Measurements from ENCODE around the gene MGAT5. TPM values are rescaled to one million over a fixed set of nuclear protein-coding genes. Genes with fewer than 3 reads are reported as not detected.

MGAT5 gene
- total and polyA plus RNA-seq, 4 experiments from 2014 or later = 4.4 to 81.3 (median 48.0) TPM

DNA sequence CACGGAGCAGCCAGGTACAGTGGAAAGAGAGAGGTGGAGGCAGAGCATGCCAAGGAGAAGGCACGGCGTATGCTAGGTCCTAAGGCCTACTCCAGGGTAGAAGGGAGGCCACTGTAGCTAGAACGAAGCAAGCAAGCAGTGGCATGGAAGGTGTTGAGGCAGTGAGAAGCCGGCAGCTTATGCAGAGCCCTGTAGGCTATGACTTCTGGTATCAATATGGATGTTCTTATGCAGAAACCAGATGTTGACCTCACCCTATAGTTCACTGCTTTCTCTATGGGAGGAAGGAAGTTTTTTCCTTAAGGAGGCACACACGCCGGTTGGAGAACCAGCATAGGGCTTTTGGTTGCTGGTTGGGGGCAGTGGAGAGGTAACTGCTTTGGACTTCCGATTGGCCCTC lies 6.1 kb downstream of the MGAT5 start:
- no peaks in the 10 kb centered on the region for H3K27me3 Mint-ChIP-seq
- intact Hi-C loops (cut with micrococcal nuclease) = loop anchor here (2.0 kb wide), 2 partner anchors 15 to 31 kb away; no protein-coding TSS in a partner anchor
- H3K9me3 Mint-ChIP-seq = no peaks in the 10 kb centered on the region
- peak overlapping the region in 6 of 7 donors; percentile 3 to 93 (median 77) for H3K27ac Mint-ChIP-seq
- DNase-seq = no peak
- H3K4me3 Mint-ChIP-seq = peak overlapping the region in 7 of 8 donors; percentile 34 to 80 (median 43)
- ChIA-PET CTCF (ENCODE audit: partially characterized antibody) (interaction anchor here (0.7 to 3.7 kb wide), 2 partner anchors 15 to 142 kb away, joined by 3 to 20 read pairs; no protein-coding TSS in a partner anchor), POLR2A (ENCODE audit: partially characterized antibody) (interaction anchor here (1.0 to 2.0 kb wide), 2 partner anchors 30 to 142 kb away, joined by 3 to 6 read pairs; no protein-coding TSS in a partner anchor)
- peaks cover 11 to 13% of the 10 kb centered on the region in 2 donors for H3K36me3 Mint-ChIP-seq
- no peak overlapping the region for H3K27ac ChIP-seq (ENCODE audit: low read depth, low read length)
- H3K4me3 ChIP-seq (ENCODE audit: low read length in 2 of 2) = no peak overlapping the region
- no peaks in the 10 kb centered on the region for H3K36me3 ChIP-seq (ENCODE audit: insufficient read depth, low read length)
- H3K4me1 ChIP-seq (ENCODE audit: insufficient read depth, low read length) = peaks cover 76% of the 10 kb centered on the region
- peaks cover 66 to 84% (median 73%) of the 10 kb centered on the region in 4 donors for H3K4me1 Mint-ChIP-seq
- no peaks in the 10 kb centered on the region for H3K27me3 ChIP-seq (ENCODE audit: insufficient read depth, low read length)
- H3K9me3 ChIP-seq (ENCODE audit: control insufficient read depth in 1 of 2, low read length in 2 of 2) = no peaks in the 10 kb centered on the region

DNA sequence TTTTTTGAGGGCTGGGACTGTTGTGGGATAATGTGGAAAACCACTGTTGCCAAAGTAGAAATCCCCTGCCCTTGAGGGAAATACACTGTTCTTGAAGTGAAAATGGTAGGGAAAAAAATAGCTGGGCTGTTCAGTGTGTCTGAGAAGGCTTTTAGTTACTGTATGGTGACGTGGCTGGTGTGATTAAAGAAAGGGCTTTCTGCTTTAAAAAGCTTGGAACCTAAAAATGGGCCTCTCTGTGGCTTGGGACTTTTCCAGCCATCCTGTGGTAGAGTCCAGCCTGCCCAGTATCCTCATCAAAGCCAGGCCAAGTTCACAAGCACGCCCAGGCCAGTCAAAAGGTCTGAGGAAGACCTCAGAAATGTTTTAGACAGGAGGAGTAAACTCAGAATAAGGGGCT lies 6.8 kb downstream of the MGAT5 start:
- H3K27me3 Mint-ChIP-seq = no peaks in the 10 kb centered on the region
- Histone ChIP-seq H3K4me3 (ENCODE audit: low read length in 2 of 2) (no peak overlapping the region), H3K27ac (ENCODE audit: low read depth, low read length) (no peak overlapping the region), H3K4me1 (ENCODE audit: insufficient read depth, low read length) (peaks cover 76% of the 10 kb centered on the region), H3K36me3 (ENCODE audit: insufficient read depth, low read length) (no peaks in the 10 kb centered on the region), H3K27me3 (ENCODE audit: insufficient read depth, low read length) (no peaks in the 10 kb centered on the region), H3K9me3 (ENCODE audit: control insufficient read depth in 1 of 2, low read length in 2 of 2) (no peaks in the 10 kb centered on the region)
- H3K4me3 Mint-ChIP-seq = peak overlapping the region in 2 of 8 donors; percentile 7 to 57
- intact Hi-C loops (cut with micrococcal nuclease) = no loop called here
- ChIA-PET CTCF (ENCODE audit: partially characterized antibody) (interaction anchor here (0.9 to 3.7 kb wide), 3 partner anchors 9 to 151 kb away, joined by 3 to 20 read pairs (median 3); no protein-coding TSS in a partner anchor), POLR2A (ENCODE audit: partially characterized antibody) (interaction anchor here (1.7 to 2.0 kb wide), 3 partner anchors 10 to 142 kb away, joined by 6 to 7 read pairs (median 6); no protein-coding TSS in a partner anchor)
- DNase-seq = no peak
- H3K36me3 Mint-ChIP-seq = peaks cover 9 to 12% of the 10 kb centered on the region in 2 donors
- peaks cover 0 to 1% (median 0%) of the 10 kb centered on the region in 8 donors for H3K9me3 Mint-ChIP-seq
- peaks cover 65 to 84% (median 70%) of the 10 kb centered on the region in 4 donors for H3K4me1 Mint-ChIP-seq
- H3K27ac Mint-ChIP-seq = peak overlapping the region in 4 of 7 donors; percentile 62 to 89 (median 73)

DNA sequence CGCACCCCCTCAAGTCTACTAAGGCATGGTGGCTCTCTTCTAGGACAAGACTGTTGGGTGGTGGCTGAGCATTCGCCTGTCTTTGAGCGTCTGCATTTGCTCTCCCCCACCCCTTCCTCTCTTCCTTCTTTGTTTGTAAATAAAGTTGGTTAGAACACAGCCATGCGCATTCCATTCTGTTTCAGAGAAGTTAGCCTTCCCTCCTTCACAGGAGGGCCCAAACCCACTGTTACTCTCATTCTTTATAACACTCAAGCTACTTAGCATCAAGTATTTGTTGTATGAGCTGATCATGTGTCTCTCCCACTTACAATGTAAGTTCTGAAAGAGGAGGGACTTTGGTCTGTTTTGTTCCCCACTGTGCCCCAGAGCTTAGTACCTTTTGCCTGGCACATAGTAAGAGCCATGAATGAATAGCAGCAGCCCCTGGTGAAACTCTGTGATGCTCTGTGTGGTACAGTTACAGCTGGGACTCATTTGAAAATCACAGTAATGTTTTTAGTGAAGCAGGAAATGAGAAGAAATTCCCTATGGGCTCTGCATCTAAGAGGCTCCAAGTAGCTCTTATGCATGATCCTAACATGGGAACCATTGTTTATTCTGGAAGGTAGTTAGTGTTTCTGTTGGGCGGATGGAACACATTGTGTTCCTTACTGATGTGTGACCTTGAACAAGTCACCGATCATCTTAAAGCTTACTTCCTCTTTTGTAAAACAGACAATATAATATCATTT lies 7.7 kb downstream of the MGAT5 start:
- no peak for DNase-seq
- peaks cover 9 to 14% of the 10 kb centered on the region in 2 donors for H3K36me3 Mint-ChIP-seq
- H3K36me3 ChIP-seq (ENCODE audit: insufficient read depth, low read length) = no peaks in the 10 kb centered on the region
- H3K9me3 Mint-ChIP-seq = peaks cover 0 to 1% (median 0%) of the 10 kb centered on the region in 8 donors
- H3K4me1 Mint-ChIP-seq = peaks cover 67 to 80% (median 68%) of the 10 kb centered on the region in 4 donors
- H3K4me3 ChIP-seq (ENCODE audit: low read length in 2 of 2) = no peak overlapping the region
- POLR2A ChIA-PET (ENCODE audit: partially characterized antibody) = interaction anchor here (0.7 to 2.0 kb wide), 8 partner anchors 8 to 150 kb away, joined by 3 to 7 read pairs (median 4); partner anchors contain the start of gene MGAT5
- peaks cover 70% of the 10 kb centered on the region for H3K4me1 ChIP-seq (ENCODE audit: insufficient read depth, low read length)
- CTCF ChIA-PET (ENCODE audit: partially characterized antibody) = interaction anchor here (0.6 to 3.7 kb wide), 7 partner anchors 11 to 1841 kb away, joined by 3 to 20 read pairs (median 3); no protein-coding TSS in a partner anchor
- no peaks in the 10 kb centered on the region for H3K9me3 ChIP-seq (ENCODE audit: control insufficient read depth in 1 of 2, low read length in 2 of 2)
- intact Hi-C loops (cut with micrococcal nuclease) = no loop called here
- H3K27me3 ChIP-seq (ENCODE audit: insufficient read depth, low read length) = no peaks in the 10 kb centered on the region
- no peak overlapping the region for H3K27ac ChIP-seq (ENCODE audit: low read depth, low read length)
- H3K27me3 Mint-ChIP-seq = no peaks in the 10 kb centered on the region
- H3K27ac Mint-ChIP-seq = peak overlapping the region; percentile 48 to 89 (median 86)
- H3K4me3 Mint-ChIP-seq = peak overlapping the region; percentile 2 to 59 (median 44)

DNA sequence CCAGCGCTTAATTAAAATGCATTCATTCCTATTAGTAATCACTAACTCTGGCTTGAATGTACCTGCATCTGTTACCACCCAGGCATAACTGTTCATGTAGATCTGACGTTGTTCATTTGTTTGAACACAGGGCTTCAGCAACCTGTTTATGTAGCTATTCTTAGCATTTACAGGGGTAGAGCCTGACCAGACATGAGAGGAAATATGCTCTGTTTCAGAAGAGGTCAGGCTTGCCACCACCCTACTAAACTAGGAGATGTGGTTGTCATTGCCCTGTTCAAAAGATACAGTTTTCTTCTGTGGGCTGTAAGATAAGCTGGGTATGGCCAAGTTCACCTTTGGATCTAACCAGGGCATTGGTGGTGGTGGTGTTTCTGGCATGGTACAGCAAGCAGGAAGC lies 8.8 kb downstream of the MGAT5 start:
- Histone ChIP-seq H3K36me3 (ENCODE audit: insufficient read depth, low read length) (no peaks in the 10 kb centered on the region), H3K4me1 (ENCODE audit: insufficient read depth, low read length) (peaks cover 60% of the 10 kb centered on the region), H3K27me3 (ENCODE audit: insufficient read depth, low read length) (no peaks in the 10 kb centered on the region), H3K9me3 (ENCODE audit: control insufficient read depth in 1 of 2, low read length in 2 of 2) (no peaks in the 10 kb centered on the region), H3K27ac (ENCODE audit: low read depth, low read length) (no peak overlapping the region), H3K4me3 (ENCODE audit: low read length in 2 of 2) (no peak overlapping the region)
- POLR2A ChIA-PET (ENCODE audit: partially characterized antibody) = interaction anchor here (0.6 to 1.5 kb wide), 7 partner anchors 9 to 143 kb away, joined by 3 to 4 read pairs (median 3); partner anchors contain the start of gene MGAT5
- Mint-ChIP-seq H3K9me3 (peaks cover 0 to 1% (median 0%) of the 10 kb centered on the region in 8 donors), H3K36me3 (peaks cover 7 to 23% of the 10 kb centered on the region in 2 donors), H3K4me1 (peaks cover 63 to 80% (median 67%) of the 10 kb centered on the region in 4 donors), H3K27ac (peak overlapping the region in 6 of 7 donors; percentile 7 to 86 (median 72)), H3K27me3 (no peaks in the 10 kb centered on the region), H3K4me3 (peak overlapping the region in 5 of 8 donors; percentile 33 to 60 (median 46))
- CTCF ChIA-PET (ENCODE audit: partially characterized antibody) = interaction anchor here (1.6 to 3.7 kb wide), 3 partner anchors 17 to 144 kb away, joined by 3 to 20 read pairs (median 6); no protein-coding TSS in a partner anchor
- intact Hi-C loops (cut with micrococcal nuclease) = no loop called here
- no peak for DNase-seq

DNA sequence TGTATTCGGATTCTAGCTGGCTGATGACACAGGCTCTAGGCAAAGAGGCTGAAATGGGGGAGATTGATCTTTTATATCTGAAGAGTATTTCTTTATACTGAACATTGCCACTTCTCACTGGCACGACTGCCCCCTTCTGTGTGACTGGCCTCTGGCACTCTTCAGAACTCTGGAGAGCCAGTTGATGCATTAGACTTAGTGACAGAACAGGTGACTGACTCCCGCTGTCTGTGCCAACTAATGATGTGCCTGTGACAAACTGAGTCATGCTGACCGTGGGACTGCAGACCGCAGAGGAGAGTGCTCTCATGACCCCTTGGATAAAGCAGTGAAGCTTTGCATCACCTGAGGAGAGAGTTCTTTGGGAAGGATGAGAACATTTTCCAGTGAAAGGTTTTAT lies 14.4 kb downstream of the MGAT5 start:
- Histone ChIP-seq H3K36me3 (ENCODE audit: insufficient read depth, low read length) (peaks cover 6% of the 10 kb centered on the region), H3K9me3 (ENCODE audit: control insufficient read depth in 1 of 2, low read length in 2 of 2) (no peaks in the 10 kb centered on the region), H3K4me1 (ENCODE audit: insufficient read depth, low read length) (peaks cover 32% of the 10 kb centered on the region), H3K4me3 (ENCODE audit: low read length in 2 of 2) (no peak overlapping the region), H3K27ac (ENCODE audit: low read depth, low read length) (no peak overlapping the region), H3K27me3 (ENCODE audit: insufficient read depth, low read length) (no peaks in the 10 kb centered on the region)
- Mint-ChIP-seq H3K4me1 (peaks cover 46 to 67% (median 50%) of the 10 kb centered on the region in 4 donors), H3K9me3 (peaks cover 0 to 1% (median 0%) of the 10 kb centered on the region in 8 donors), H3K27ac (peak overlapping the region in 2 of 7 donors; percentile 24 to 76), H3K27me3 (no peaks in the 10 kb centered on the region), H3K4me3 (no peak overlapping the region), H3K36me3 (peaks cover 41 to 62% of the 10 kb centered on the region in 2 donors)
- ChIA-PET CTCF (ENCODE audit: partially characterized antibody) (no interaction called here), POLR2A (ENCODE audit: partially characterized antibody) (interaction anchor here (1.1 kb wide), 1 partner anchor 15 kb away, joined by 4 read pairs; no protein-coding TSS in a partner anchor)
- intact Hi-C loops (cut with micrococcal nuclease) = no loop called here
- DNase-seq = no peak

DNA sequence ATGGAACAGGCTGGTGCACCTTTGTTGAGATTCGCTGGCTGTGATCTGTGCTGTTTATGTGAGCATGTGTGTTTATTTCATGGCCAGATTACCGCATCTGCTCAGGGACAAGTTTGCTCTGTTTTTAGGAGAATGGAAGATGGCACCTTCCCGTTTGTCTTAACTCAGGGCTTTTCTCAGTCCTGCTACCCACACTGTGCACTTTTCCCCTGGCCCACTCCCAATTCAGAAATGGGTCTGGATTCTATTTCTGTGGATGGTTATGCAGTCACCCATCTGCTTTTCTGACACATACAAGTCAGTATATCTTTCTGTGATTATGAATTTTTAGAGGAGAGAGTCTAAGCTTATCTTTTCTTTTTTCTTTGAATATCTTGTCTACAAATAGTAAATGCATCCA lies 15.4 kb downstream of the MGAT5 start:
- Histone ChIP-seq H3K27me3 (ENCODE audit: insufficient read depth, low read length) (no peaks in the 10 kb centered on the region), H3K4me3 (ENCODE audit: low read length in 2 of 2) (no peak overlapping the region), H3K36me3 (ENCODE audit: insufficient read depth, low read length) (peaks cover 6% of the 10 kb centered on the region), H3K4me1 (ENCODE audit: insufficient read depth, low read length) (peaks cover 29% of the 10 kb centered on the region), H3K9me3 (ENCODE audit: control insufficient read depth in 1 of 2, low read length in 2 of 2) (no peaks in the 10 kb centered on the region), H3K27ac (ENCODE audit: low read depth, low read length) (no peak overlapping the region)
- H3K27ac Mint-ChIP-seq = peak overlapping the region in 1 of 7 donors; percentile 1
- peaks cover 46 to 68% of the 10 kb centered on the region in 2 donors for H3K36me3 Mint-ChIP-seq
- H3K9me3 Mint-ChIP-seq = peaks cover 0 to 1% (median 0%) of the 10 kb centered on the region in 8 donors
- CTCF ChIA-PET (ENCODE audit: partially characterized antibody) = interaction anchor here (0.9 to 2.7 kb wide), 3 partner anchors 9 to 151 kb away, joined by 3 to 13 read pairs (median 3); no protein-coding TSS in a partner anchor
- POLR2A ChIA-PET (ENCODE audit: partially characterized antibody) = interaction anchor here (1.1 to 2.1 kb wide), 2 partner anchors 8 to 14 kb away, joined by 4 to 6 read pairs; no protein-coding TSS in a partner anchor
- intact Hi-C loops (cut with micrococcal nuclease) = no loop called here
- peak overlapping the region in 2 of 8 donors; percentile 6 to 61 for H3K4me3 Mint-ChIP-seq
- no peaks in the 10 kb centered on the region for H3K27me3 Mint-ChIP-seq
- peaks cover 50 to 72% (median 54%) of the 10 kb centered on the region in 4 donors for H3K4me1 Mint-ChIP-seq
- DNase-seq = no peak
